ENCODE results near the gene SAMD4A. TPM values are rescaled to one million over a fixed set of nuclear protein-coding genes. Genes with fewer than 3 reads are reported as not detected.
A peak's percentile ranks its signal among the peaks of the same experiment; 100 is the strongest.

SAMD4A gene
- total RNA-seq, 3 donors from 2014 or later = 5.4 to 8.1 (median 7.6) TPM

GRCh38 chr14:54777395-54777794 lies 210.5 kb downstream of the SAMD4A start:
- peaks cover 6% of the 10 kb centered on the region for H3K36me3 Mint-ChIP-seq (ENCODE audit: insufficient read depth)
- H3K4me3 Mint-ChIP-seq = no peak overlapping the region
- no peak for ATAC-seq
- H3K9me3 Mint-ChIP-seq = no peaks in the 10 kb centered on the region
- no peak for DNase-seq
- no peaks in the 10 kb centered on the region for H3K27me3 Mint-ChIP-seq (ENCODE audit: low read depth)
- H3K4me1 Mint-ChIP-seq (ENCODE audit: low read depth) = peaks cover 32% of the 10 kb centered on the region

DNA sequence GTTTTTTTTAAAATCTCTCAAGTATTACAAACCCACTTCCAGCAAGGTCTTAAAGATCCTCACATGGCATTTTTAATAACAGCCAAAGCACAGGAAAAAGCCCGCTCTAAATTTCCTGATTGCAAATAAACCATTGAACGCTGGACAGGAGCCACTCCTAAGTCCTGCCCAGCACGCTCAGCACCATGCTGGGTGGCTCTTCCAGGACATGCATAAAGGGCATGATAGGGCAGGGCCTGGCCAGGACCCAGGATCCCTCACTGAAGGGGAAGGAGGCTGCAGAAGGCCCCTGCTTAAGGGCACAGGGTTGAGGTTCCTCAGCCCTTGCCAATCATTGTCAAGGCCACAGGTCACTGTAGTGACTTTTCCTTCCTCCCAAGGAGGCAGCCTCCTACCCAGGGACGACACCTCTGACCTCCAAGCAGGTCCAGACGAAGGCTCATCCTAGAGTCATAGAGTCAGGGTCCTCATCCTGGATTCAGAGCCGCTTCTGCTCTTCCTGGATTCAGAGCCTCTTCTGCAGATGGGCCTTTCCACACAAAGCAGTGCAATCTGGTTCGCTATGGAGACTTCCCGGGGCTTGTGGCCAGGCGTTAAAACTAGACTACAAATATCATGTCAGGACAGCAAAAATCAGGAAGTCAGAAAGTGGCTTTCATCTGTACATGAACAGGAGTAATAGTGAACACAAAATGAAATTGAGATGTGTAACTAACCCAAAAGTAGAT lies 211.9 kb downstream of the SAMD4A start:
- DNase-seq (no peak), ATAC-seq (no peak)
- no peak overlapping the region for H3K4me3 Mint-ChIP-seq
- no peaks in the 10 kb centered on the region for H3K9me3 Mint-ChIP-seq
- H3K36me3 Mint-ChIP-seq (ENCODE audit: insufficient read depth) = peaks cover 6% of the 10 kb centered on the region
- peaks cover 18% of the 10 kb centered on the region for H3K4me1 Mint-ChIP-seq (ENCODE audit: low read depth)
- H3K27me3 Mint-ChIP-seq (ENCODE audit: low read depth) = no peaks in the 10 kb centered on the region

DNA sequence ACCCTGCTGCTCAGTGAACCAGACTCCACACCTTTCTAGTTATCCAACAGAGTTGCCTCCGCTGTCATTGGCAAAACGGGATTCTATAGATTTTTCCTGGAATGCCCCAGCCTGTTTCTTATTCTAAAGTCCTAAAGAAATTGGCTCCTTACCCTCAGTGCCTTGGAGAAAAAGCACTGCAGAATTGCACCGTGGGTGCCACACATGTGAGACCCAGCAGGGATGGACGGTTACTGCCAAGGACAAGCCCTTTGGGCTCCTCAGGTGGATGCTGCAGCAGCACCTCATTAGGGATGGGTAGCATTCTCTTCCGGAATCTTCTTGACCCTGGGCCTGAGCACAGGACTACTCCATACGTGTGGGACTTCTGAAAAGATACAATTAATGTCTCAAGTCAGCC lies 214.2 kb downstream of the SAMD4A start:
- ATAC-seq = no peak
- Mint-ChIP-seq H3K4me3 (no peak overlapping the region), H3K4me1 (ENCODE audit: low read depth) (peaks cover 12% of the 10 kb centered on the region), H3K27me3 (ENCODE audit: low read depth) (no peaks in the 10 kb centered on the region), H3K36me3 (ENCODE audit: insufficient read depth) (peaks cover 6% of the 10 kb centered on the region), H3K9me3 (no peaks in the 10 kb centered on the region)
- DNase-seq = no peak

- peaks cover 2% of the 10 kb centered on the region for H3K36me3 Mint-ChIP-seq (ENCODE audit: insufficient read depth)
- no peaks in the 10 kb centered on the region for H3K27me3 Mint-ChIP-seq (ENCODE audit: low read depth)
- DNase-seq (no peak), ATAC-seq (no peak)
- H3K4me1 Mint-ChIP-seq (ENCODE audit: low read depth) = peaks cover 2% of the 10 kb centered on the region
- no peaks in the 10 kb centered on the region for H3K9me3 Mint-ChIP-seq
- no peak overlapping the region for H3K4me3 Mint-ChIP-seq
These were observed 215.2 kb downstream of the SAMD4A start for GRCh38 chr14:54781961-54782750.

DNA sequence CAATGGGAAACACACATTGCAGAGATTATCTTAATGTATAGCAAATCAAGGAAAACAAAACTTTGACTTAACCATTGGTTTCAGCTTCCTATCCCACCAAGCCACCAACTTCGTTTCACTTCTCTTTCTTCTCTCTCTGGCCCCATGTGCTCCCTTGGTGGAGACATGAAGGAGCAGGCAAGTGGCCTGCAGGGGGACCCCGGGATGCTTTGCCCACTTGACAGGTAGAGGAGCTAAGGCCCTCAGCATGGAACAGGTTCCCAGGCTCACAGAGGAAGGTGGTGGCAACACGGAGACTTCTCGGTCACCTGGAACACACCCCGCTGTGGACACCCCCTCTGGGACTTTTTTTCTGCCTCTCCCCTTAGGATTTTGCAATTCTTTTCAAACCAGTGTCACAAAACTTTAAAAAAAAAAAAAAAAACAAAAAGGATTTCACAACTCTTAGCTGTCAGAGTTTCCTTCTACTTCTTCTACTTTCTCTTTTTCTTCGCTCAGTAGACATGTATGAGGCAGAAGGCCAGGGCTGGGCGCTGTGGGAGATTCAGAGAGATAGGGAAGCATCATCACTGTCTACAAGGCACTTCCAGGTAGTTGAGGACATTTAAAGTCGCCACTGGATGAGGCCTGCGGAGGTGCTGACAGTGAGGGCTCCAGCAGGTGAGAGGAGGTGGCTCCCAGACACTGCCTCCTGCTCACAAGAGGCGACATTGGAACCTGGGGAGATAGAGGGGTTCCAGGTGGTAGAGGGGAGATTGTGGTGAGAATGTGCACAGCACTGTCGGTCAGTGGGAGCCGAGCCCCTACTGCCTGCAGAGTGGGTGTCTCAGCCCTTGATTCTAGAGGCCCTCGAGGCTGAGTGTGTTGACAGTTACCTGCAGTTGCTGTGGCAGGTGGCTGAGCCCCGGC lies 216.1 kb downstream of the SAMD4A start:
- Mint-ChIP-seq H3K27me3 (ENCODE audit: low read depth) (no peaks in the 10 kb centered on the region), H3K4me1 (ENCODE audit: low read depth) (no peaks in the 10 kb centered on the region), H3K9me3 (no peaks in the 10 kb centered on the region), H3K36me3 (ENCODE audit: insufficient read depth) (peaks cover 2% of the 10 kb centered on the region), H3K4me3 (no peak overlapping the region)
- ATAC-seq (peak; percentile 28 to 35), DNase-seq (no peak)

- H3K27me3 Mint-ChIP-seq (ENCODE audit: low read depth) = no peaks in the 10 kb centered on the region
- H3K4me1 Mint-ChIP-seq (ENCODE audit: low read depth) = no peaks in the 10 kb centered on the region
- no peak overlapping the region for H3K4me3 Mint-ChIP-seq
- ATAC-seq (no peak), DNase-seq (no peak)
- H3K36me3 Mint-ChIP-seq (ENCODE audit: insufficient read depth) = peaks cover 2% of the 10 kb centered on the region
- H3K9me3 Mint-ChIP-seq = no peaks in the 10 kb centered on the region
These were observed 216.7 kb downstream of the SAMD4A start for GRCh38 chr14:54783660-54784015.

GRCh38 chr14:54784060-54784459 lies 217.1 kb downstream of the SAMD4A start:
- H3K9me3 Mint-ChIP-seq = no peaks in the 10 kb centered on the region
- peaks cover 2% of the 10 kb centered on the region for H3K36me3 Mint-ChIP-seq (ENCODE audit: insufficient read depth)
- H3K4me1 Mint-ChIP-seq (ENCODE audit: low read depth) = no peaks in the 10 kb centered on the region
- no peak overlapping the region for H3K4me3 Mint-ChIP-seq
- no peak for DNase-seq
- no peak for ATAC-seq
- no peaks in the 10 kb centered on the region for H3K27me3 Mint-ChIP-seq (ENCODE audit: low read depth)

GRCh38 chr14:54784657-54785056 lies 217.7 kb downstream of the SAMD4A start:
- DNase-seq (no peak), ATAC-seq (no peak)
- H3K27me3 Mint-ChIP-seq (ENCODE audit: low read depth) = no peaks in the 10 kb centered on the region
- no peak overlapping the region for H3K4me3 Mint-ChIP-seq
- H3K4me1 Mint-ChIP-seq (ENCODE audit: low read depth) = no peaks in the 10 kb centered on the region
- H3K36me3 Mint-ChIP-seq (ENCODE audit: insufficient read depth) = peaks cover 2% of the 10 kb centered on the region
- H3K9me3 Mint-ChIP-seq = no peaks in the 10 kb centered on the region

GRCh38 chr14:54785136-54785777 lies 218.3 kb downstream of the SAMD4A start:
- Mint-ChIP-seq H3K27me3 (ENCODE audit: low read depth) (no peaks in the 10 kb centered on the region), H3K36me3 (ENCODE audit: insufficient read depth) (peaks cover 2% of the 10 kb centered on the region), H3K9me3 (no peaks in the 10 kb centered on the region)

GRCh38 chr14:54785778-54786770 lies 219.1 kb downstream of the SAMD4A start:
- Mint-ChIP-seq H3K27me3 (ENCODE audit: low read depth) (no peaks in the 10 kb centered on the region), H3K36me3 (ENCODE audit: insufficient read depth) (no peaks in the 10 kb centered on the region), H3K4me1 (ENCODE audit: low read depth) (no peaks in the 10 kb centered on the region), H3K4me3 (no peak overlapping the region), H3K9me3 (no peaks in the 10 kb centered on the region)
- DNase-seq (no peak), ATAC-seq (no peak)

More at GRCh38 chr14:54785136-54785777, 218.3 kb downstream of the SAMD4A start:
- no peaks in the 10 kb centered on the region for H3K4me1 Mint-ChIP-seq (ENCODE audit: low read depth)
- DNase-seq (no peak), ATAC-seq (no peak)
- no peak overlapping the region for H3K4me3 Mint-ChIP-seq

- Mint-ChIP-seq H3K36me3 (ENCODE audit: insufficient read depth) (no peaks in the 10 kb centered on the region), H3K27me3 (ENCODE audit: low read depth) (no peaks in the 10 kb centered on the region), H3K4me1 (ENCODE audit: low read depth) (no peaks in the 10 kb centered on the region), H3K4me3 (no peak overlapping the region), H3K9me3 (no peaks in the 10 kb centered on the region)
- ATAC-seq (no peak), DNase-seq (no peak)
These were observed 219.9 kb downstream of the SAMD4A start for GRCh38 chr14:54786838-54787237.

- ATAC-seq (no peak), DNase-seq (no peak)
- Mint-ChIP-seq H3K9me3 (no peaks in the 10 kb centered on the region), H3K36me3 (ENCODE audit: insufficient read depth) (no peaks in the 10 kb centered on the region), H3K4me3 (no peak overlapping the region), H3K4me1 (ENCODE audit: low read depth) (no peaks in the 10 kb centered on the region), H3K27me3 (ENCODE audit: low read depth) (no peaks in the 10 kb centered on the region)
These were observed 220.3 kb downstream of the SAMD4A start for GRCh38 chr14:54787261-54787660.

- H3K27me3 Mint-ChIP-seq (ENCODE audit: low read depth) = no peaks in the 10 kb centered on the region
- no peak for ATAC-seq
- no peaks in the 10 kb centered on the region for H3K9me3 Mint-ChIP-seq
These were observed 221.8 kb downstream of the SAMD4A start for GRCh38 chr14:54788701-54789100.

More at GRCh38 chr14:54788701-54789100, 221.8 kb downstream of the SAMD4A start:
- no peak for DNase-seq
- Mint-ChIP-seq H3K4me1 (ENCODE audit: low read depth) (no peaks in the 10 kb centered on the region), H3K4me3 (no peak overlapping the region), H3K36me3 (ENCODE audit: insufficient read depth) (no peaks in the 10 kb centered on the region)

All from activated T-cell treated with anti-CD3 and anti-CD28 coated beads, Interleukin-2, amount 50 U/mL, for 4 hours (primary cell).